Fibroblast of skin of abdomen (primary cell): ENCODE results near the gene DCLK1.

Experiments used
- DNase-seq: peaks from one replicate; pipeline ENCODE4 v3.0.0-alpha.2; 2013

DCLK1 gene

DNA sequence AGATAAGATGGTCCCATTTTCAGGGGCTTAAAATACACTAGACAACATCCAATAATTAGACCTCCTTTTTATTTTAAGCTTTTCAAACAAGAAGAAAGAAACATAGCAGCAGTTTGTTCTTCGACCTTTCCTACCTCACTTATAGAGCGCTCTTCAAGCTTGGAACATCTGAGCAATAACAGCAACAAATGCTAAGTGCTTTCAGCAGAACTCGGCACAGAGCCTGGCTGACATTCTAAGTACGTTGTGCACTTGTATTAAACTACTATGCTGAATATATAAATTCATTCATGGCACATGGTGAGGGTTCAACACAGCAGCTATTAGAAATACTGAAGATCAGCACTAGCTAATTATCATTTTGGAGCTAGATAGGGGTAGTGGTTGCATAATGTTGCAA is 398.6 kb downstream of the DCLK1 start:
- DNase-seq, result no peak

DNA sequence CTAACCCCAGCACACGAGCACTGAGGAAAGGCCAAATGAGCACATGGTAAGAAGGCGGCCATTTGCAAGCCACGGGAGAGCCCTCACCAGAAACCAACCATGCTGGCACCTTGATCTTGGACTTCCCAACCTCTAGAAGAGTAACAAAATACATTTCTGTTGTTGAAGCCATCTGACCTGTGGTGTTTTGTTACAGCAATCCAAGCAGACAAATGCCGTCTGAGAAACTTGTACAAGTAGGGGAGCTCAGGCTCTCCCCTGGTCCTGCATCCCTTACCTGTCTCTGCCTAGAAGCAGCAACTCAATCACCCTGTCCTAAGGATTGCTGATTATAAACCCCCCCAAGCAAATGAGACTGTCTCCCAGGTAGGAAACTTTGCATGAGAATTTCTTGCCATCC is 399.7 kb downstream of the DCLK1 start:
- DNase-seq, result no peak

DNA sequence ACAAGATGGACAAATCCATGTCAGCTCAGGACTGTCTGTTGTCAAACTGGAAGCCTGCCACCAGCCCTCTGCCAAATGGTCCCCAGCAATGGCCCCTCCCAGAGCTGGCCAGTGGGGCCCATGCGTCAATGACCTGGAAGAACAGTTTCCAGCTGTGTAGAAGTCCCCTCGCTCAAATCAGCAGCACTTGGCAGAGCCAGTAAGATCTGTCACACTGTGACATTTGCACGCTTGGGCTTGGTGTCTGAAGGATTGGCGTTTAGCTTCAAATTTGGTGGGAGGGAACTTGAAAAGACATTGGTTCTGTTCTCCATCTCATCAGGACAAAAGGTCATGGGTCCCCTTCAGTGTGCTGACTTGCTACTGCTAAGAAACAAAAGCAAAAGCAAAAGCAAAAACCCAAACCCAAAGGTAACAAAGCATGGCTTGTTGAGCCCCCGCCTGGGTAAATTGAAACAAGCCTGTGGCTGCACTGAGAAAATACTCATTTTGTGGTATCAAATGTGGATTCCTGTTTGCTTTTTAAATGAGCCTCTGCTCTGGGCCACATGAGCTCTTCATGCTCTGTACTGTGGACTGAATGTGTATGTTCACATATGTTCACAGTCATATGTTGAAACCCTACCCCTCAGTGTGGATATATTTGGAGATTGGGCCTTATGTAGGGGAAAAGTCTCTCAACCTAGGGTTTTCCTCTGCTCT is 401.1 kb downstream of the DCLK1 start:
- no peak for DNase-seq

DNA sequence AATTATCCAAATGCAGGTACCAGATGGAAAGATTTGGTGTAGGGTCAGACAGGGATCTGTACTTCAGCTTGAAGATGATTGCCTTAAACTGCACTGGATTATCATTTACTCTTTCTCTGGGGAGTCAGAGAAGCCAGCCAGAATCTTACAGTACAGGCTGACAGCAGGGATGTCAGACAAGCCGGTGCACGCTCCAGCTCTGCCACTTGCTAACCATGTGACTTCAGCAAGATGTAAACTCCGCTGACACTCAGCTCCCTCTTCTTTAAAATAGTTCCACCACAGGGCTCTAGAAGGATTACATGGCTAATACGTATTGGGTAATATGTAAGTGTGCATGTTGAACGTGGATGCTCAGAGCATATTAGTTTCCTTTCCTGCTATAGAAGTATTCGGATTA is 403.3 kb downstream of the DCLK1 start:
- no peak for DNase-seq

DNA sequence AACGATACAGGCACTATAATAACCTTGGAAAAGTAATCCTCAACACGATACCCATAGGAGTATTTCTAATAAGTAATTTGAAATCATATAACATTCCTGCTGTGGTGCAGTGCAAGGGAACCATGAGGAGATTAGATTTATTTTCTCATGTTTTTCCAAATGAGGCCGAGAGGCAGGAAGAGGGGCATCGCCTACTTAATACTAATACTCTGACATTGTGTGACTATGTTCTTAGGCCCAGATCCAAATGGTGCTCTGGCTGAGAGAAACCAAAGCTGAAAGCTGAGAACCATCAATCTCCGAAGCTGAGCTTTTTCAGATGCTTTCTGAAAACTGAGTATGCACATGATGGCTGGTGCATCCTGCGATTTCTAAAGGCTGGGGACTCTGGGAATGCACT is 406.7 kb downstream of the DCLK1 start:
- peak; percentile 74 for DNase-seq

DNA sequence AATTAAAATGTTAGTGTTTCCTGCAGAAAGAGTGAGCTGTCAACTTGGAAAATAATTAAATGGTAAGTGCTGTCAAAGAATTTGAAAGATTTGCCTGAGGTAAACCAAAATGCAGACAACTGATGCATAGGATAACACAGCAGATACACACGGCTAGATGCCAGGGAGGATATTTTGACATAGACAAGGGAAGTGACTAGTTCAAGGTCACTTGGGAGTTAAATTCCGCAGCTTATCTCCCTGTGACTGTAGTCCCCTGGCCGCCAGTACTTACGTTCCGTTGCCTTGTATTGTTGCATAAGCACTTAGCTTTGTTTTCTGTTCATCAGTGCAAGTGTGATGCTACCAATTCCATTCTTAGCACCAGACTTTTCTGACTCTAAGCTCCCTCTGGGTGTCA is 407.4 kb downstream of the DCLK1 start:
- peak; percentile 80 for DNase-seq

DNA sequence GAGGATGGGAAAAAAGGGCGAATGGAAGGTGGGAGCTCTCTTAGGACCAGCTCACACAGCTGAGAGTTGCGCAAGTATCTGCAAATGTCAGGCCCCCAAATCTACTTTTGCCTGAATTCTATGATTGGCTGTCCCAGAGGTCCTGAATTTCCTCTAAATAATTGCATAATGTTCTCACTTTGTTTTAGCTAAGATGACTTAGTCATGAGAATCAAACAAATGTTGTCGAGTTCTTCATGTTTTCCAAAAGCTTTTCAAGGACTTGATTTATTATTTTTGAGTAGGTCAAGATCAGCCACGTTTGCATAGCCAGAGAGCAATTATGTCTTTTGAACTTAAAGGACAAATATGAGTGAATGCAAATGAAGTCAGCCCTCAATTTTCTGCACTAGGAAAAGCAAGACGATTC is 408.1 kb downstream of the DCLK1 start:
- DNase-seq, result peak; percentile 39

DNA sequence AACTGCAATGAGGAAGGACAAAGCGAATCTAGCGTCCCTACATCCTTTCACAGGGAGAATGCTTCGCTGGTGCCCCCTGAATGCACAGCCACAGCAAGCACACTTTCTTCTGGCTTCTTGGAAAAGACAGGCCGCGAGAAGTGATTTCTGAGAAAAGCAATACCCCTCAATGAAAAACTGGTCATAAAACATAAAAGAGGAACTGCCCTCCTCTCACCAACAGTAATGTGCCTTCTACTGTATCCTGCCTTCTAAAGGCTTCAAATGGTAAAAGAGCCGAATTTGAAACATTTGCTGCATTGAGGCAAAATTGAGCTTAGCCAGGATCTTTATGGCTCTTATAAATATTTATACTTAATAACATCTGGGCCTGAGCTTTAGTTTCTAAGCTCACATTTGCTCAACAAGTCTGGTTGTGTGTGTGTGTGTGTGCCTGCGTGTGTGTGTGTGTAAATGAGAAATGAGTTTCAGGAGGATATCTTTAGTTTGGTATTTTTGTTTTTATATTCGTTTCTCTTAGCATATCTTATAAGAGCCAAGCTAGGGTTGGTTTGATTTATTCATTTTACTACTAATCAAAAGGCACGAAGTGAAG is 408.6 kb downstream of the DCLK1 start:
- DNase-seq, result no peak

DNA sequence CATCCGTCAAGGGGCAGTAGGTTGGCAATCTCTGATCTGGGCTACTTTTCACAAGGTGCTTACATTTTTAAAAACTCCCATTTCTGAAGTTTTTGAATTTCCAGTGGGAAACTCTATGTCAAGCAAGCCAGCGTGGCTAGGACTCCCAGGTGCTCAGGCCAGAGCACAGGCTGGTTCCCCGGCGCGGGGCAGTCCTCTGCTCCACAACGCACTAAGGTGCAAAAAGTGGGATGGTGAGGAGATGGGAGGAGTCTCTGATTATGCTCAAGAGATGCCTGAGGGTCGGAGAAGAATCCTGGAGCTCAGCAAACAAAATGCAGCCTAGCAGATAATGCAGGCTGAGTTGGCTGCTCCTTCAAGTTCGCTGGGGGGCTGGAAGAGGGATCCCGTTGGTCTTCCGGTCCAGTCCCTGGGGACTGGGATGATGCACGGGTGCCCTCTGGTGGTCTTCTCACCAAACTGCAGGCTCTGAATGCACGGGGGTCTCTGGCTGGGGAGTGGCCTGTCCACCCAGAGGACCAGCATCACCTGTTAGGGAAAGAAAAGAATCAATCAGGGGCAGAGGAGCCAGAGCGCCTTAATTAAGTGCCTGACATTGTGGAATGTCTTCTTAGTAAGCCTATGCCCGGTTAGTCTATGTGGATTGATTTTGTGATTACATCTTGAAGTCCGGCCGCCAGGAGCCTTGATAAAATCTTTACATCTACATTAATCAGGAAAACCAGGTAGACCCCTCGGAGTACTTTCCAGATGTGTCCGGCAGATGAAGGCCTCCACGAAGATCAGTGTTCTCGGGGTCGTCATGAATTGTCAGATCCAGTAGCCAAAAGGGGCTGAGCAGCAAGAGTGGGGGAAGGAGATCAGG is 410.3 kb downstream of the DCLK1 start:
- peak; percentile 77 for DNase-seq

DNA sequence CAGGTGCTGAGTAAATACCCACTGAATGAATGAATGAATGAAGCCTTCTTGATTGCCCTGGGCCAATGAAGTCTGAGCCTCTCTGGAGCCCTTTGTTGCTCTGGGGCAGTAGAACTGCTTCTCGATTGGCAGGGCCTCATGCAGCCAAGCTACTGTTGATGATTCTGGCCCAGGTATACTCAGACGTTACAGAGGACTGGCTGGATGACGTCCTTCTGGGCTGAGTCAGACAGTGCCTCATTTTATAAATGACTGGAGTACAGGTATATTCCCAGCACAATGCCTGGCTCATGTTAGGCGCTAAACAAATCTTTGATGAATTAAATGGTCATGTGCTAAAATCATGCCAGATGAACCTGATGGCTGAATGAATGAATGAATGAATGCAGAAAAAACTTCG is 410.9 kb downstream of the DCLK1 start:
- DNase-seq, result no peak
